HG03045 (cell line): ENCODE data around the gene TEF.
"Not testable (repeated sequence)": the region's sequence is repeated elsewhere in the genome, so short reads cannot be mapped to it uniquely, and the experiment has no call there.

Experiments
- ATAC-seq: cut with Tn5 transposase; IDR thresholded peaks from one replicate; pipeline ENCODE4 v1.9.1; 2021; ENCODE audit warnings: mild to moderate bottlenecking, moderate library complexity; ENCODE audit not compliant: unreplicated experiment

Gene TEF

DNA sequence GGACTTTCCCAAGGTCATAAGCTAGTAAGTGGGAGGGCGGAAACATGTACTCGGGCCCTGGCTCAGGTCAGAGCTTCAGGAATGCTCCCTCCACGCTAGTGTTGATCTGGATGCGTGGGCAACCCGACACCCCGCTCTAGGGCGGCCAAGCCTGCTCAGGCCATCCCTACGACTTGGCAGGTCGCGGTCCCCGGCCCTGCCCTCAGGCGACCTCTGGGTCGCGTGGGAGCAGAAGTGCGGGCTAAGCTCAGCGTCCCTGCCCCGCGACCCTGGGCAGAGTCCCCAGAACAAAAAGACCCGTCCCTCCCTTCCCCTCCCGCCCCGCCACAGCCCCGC, 781 bp upstream of the TEF start:
- peak; percentile 18 for ATAC-seq

DNA sequence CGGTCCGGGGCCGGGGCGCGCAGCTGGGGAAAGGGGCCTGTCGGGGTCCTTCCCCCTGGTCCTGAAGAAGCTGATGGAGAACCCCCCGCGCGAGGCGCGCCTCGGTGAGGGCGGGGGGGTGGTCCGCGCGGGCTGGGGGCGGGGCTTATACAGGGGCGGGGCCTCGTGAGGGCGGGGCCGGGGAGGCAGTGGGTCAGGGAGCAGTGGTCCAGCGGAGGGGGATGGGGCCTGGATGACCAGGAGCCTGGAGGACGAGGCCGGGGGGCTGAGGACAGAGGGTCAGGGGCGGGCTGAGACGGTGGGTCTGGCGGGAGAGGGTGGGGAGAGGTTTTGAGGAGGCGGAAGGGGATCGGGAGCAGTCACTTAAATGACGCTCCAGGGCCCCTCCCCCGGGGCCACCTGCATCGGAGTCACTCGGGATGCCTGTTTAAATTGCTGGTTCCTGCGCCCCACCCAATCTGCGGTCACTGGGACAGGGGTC, 396 bp downstream of the TEF start:
- ATAC-seq = peak; percentile 34

GRCh38 chr22:41382610-41383009, 868 bp downstream of the TEF start:
- ATAC-seq = no peak

DNA sequence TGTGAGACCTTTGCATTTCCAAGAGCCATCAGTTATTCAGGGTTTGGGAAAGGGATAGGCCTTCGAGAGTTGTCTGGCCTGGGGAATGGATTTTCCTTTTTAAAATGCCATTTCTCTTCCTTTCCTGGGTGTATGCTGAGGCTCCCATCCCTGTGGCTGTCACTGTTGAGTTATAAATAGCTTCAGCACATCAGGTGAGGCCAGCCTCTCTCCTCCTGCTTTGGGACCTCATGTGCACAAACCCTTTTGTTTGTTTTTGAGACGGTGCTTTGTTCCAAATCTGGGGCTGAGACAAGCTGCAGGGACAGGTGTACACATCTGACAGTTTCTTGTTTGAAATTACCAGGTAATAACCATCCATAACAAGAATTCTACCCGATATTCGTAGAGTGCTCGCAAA, 1.3 kb downstream of the TEF start:
- no peak for ATAC-seq

- no peak for ATAC-seq
Measured at GRCh38 chr22:41384128-41384527, 2.4 kb downstream of the TEF start.

- no peak for ATAC-seq
Measured at GRCh38 chr22:41387341-41387740, 5.6 kb downstream of the TEF start.

DNA sequence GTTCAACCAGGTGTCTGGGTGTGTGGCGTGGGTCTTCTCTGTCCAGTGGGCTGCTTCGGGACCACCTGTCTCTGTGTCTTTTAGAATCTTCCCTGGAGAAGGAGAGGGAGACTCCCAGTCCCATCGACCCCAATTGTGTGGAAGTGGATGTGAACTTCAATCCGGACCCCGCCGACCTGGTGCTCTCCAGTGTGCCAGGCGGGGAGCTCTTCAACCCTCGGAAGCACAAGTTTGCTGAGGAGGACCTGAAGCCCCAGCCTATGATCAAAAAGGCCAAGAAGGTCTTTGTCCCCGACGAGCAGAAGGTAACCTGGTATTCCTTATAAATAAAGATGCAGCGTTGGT, 12.2 kb downstream of the TEF start:
- no peak for ATAC-seq

DNA sequence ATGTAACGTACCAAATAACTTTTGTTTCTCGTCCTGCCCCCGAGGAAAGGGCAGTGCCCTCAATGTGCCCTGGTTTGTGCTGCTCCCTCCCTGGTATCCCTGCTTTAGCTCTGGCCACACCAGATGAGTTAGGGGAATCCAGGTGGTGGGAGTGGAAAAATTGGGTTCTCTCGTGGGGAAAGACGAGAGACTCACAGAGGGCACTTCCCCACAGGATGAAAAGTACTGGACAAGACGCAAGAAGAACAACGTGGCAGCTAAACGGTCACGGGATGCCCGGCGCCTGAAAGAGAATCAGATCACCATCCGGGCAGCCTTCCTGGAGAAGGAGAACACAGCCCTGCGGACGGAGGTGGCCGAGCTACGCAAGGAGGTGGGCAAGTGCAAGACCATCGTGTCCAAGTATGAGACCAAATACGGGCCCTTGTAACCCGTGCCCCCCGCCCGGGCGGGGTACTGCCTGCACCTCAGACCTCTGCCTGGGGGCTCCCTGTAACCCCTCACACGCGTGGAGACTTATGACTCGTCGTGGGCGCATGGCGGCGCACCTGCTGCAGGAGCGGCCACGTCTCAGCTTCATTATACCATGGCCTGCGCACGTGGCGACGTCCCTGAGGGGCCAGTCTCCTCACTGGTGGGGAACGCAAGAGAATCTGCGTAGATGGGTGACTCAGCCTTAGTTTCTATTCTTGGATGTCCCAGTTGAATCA, 13.9 kb downstream of the TEF start:
- no peak for ATAC-seq

DNA sequence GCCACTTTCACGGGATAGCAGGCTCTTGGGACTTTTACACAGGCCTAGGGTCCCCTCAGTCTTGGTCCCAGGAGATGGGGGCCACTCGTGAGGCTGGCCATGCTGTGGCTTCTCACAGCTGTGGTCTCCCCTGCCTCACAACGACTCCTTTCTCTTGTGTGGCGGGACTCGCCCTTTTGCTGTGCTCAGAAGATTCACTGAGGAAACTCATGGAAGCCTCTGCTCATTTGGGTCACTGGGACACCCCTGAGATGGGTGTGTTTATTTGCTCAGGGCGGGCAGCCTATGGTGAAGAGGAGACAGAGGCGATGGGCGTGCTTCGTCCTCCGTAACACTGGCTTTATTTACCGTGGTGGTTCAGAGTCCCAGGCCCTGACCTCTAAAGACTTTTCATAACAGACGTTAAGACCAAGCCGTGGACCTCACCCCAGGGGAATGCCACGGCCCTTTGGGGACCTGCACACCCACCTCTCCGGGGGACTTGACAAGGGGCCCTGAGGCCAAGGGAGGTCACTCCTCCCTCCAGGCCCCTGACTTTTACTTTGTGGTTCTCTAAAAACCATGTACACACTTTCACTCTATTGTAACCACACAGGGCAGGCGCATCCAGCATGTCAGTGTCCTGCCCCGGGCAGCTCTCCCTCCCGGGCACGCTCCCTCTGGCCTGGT, 15.5 kb downstream of the TEF start:
- no peak for ATAC-seq

DNA sequence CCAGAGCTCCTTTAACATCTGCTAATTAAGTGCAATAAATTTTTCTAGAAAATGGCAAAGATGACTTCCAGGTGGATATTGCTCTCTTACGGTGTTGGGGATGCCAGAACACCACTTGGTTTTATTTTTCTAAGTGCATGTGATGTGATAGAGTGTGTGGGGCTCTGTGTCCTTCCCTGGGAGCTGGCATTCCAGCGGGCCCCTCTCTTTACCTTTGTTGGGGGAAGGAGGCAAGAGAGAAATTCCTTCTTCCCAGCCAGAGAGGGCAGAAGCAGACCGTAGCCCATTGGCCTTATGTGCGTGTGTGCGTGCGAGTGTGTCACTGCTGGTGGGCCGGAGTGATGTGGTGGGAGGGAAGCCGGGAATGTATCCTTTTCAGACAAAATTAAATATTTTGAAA, 17.2 kb downstream of the TEF start:
- no peak for ATAC-seq

DNA sequence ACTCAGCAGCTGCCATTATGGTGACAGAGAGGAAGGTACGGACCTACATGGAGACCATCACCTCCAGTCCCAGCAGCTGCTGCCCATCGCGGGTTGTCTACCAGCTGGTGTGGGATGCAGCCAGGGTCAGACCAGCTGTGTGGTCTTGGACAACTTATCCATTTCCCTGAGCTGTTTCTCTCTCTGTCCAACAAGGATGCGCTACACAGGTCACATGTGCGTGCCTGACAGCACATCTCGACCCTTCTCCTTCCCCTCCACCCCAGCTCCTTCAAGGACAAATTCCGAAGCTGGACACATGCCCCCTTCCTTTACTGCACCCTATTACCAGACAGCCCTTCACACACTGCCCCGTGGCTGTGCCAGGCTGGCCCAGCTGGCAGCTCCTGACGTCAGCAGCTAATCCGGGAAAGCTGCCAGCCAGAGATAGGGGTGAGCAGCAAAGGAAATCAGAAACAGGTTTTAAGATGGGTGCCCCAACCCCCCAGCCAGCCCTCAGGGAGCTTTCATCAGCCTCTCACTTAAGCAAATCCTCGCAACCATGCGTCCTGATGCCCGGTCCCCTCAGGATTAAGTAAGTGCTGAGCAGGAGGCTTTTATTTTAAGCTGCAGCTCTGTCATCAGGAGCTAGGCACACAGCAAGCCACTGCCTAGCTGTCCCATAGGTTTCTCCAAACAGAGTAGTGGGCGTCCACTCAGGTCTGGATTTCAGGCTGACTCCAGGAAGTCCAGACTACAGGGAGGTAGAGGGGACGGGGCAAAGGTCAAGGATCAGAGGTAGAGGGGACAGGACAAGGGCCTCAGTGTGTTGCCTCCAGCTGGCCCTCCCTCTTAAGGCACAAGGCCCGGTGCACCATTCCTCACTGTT, 20.3 kb downstream of the TEF start:
- no peak for ATAC-seq

- not testable (repeated sequence) for ATAC-seq
Measured at GRCh38 chr22:41402851-41403250, 21.1 kb downstream of the TEF start.

DNA sequence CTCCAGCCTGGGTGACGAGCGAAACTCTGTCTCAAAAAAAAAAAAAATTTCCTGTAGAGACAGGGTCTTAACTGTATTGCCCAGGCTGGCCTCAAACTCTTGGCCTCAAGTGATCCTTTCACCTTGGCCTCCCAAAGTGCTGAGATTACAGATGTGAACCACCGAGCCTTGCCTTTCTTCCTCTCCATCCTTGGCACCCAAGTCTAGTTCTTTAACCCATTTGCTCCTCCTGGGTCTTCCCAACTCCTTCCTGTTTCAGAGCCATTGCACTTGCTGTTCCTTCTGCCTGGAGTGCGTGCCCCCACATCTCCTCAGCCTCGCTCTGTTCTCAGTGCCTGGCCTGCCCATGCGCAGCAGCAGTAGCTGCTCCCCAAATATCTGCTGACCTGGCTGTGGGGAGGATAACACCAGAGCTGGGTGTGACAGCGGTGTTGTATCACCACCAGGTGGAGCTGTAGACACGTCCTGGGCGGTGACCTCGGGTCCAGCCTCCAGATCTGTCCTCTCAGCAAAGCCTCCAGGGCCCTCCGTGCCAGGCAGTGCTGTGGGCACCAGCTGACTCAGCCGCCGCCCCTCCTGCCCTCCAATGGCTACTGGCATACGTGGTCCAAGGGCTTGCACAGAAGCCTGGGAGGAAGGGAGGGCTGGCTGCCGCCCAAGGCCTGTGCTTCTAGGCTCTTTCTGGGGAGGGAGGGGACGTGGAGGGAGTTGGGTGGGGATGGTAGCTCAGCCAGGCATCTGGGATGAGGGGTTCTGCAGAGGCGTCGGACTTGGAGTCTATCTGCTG, 22.0 kb downstream of the TEF start:
- ATAC-seq = peak; percentile 68

DNA sequence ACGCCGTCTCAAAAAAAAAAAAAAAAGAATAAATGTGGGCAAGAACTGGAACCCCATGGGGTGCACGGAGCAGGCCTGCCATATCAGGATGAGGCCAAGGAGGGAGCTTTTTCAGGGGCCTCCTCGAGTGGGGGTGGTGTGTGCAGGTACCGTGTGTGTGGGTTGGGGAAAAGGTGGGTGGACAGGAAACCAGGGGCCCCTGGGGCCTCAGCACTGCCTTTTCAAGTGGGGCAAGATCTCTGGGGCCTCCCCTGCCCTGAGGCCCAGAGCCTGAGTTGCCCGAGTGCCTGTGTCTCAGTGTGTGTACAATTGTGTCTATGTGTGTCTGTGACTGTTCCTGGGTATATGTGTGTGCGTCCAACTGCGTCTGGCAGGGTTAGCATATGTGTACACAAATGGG, 23.8 kb downstream of the TEF start:
- no peak for ATAC-seq

- ATAC-seq = no peak
Measured at GRCh38 chr22:41406410-41406809, 24.7 kb downstream of the TEF start.

- ATAC-seq = no peak
Measured at GRCh38 chr22:41407433-41407832, 25.7 kb downstream of the TEF start.

GRCh38 chr22:41408665-41409064, 26.9 kb downstream of the TEF start:
- ATAC-seq = no peak

GRCh38 chr22:41410311-41410751, 28.6 kb downstream of the TEF start:
- ATAC-seq = no peak

DNA sequence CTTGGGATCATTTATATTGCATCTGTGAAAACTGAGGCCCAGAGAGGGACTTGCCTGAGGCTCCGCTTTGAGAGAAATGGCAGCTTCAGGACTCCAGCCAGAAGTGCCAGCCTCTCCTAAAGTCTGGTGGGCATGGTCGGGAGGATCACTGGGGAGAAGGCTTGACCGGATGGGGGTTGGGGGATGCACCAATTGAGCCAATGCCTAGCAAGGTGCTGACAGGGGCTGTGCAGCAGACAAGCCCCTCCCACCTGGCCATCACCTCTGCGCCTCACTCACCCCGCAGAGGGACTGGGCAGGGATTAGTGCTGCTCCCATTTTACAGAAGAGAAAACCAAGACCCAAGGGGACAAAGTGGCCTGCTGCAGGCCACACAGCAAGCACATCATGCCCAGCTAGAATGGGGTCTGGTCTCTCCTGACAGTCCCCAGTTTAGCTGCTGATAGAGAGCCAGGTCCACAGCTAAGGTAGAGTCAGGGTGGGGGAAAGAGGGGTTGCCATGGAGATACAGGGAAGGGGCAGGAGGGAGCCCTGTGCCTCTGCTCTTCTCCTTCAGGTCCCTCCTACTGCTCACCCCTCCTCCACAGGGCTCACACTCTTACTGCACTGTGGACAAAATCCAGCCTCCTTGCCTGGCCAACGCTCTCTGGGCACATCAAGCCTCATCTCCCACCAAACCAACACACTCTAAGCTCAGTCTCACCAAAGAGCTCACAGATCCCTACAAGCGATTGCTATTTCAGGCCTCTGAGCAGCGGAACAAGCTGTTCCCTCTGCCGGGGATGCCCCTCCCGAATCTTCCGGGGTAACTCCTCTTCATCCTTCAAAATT, 29.5 kb downstream of the TEF start:
- ATAC-seq = no peak

DNA sequence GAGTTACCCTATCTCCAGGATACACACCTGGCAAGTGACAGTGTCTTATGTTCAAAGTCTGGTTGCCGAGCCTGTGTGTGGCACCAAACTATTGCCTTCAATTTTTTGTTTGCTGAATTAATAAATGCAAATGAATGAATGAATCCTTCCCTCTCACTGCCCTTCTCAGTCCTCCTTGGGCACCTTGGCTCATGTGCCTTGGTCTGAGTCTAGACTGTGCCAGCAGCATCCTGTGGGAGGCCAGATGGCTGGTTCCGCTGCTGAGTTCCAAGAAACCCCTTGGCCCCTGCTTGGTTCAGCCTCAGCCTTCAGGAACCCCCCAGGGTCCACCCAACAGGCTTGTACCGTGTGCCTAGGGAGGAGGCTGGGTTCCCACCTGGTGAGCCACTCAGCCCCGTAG, 33.8 kb downstream of the TEF start:
- ATAC-seq = no peak
